SU-DHL-6 (cell line): ENCODE results near the gene SOCS3.
A peak's percentile ranks its signal among the peaks of the same experiment; 100 is the strongest.

Experiments
- H2AFZ ChIP-seq: fragments of 200-600 bp; sonication (generic); 2 replicates; pipeline ENCODE4 v1.6.1; 2014; ENCODE audit warnings: low read depth, mild to moderate bottlenecking, moderate library complexity, mixed read lengths, antibody characterized with exemption, low read length; ENCODE audit not compliant: severe bottlenecking
- H3F3A ChIP-seq: fragments of 200-600 bp; shearing (Covaris generic); 2 replicates; pipeline ENCODE4 v1.6.0; 2016; ENCODE audit warnings: antibody characterized with exemption, mild to moderate bottlenecking; ENCODE audit not compliant: insufficient read depth
- H3K27ac ChIP-seq: fragments of 200-600 bp; sonication (generic); 2 replicates; pipeline ENCODE4 v1.5.1; 2016; ENCODE audit warnings: low read depth, mild to moderate bottlenecking, low read length, moderate library complexity, mixed read lengths
- H3K27me3 ChIP-seq: fragments of 200-600 bp; sonication (generic), shearing (Covaris generic); 2 replicates; pipeline ENCODE4 v1.6.0; 2014; ENCODE audit warnings: mild to moderate bottlenecking, low read length
- H3K36me3 ChIP-seq: fragments of 200-600 bp; sonication (generic); 2 replicates; pipeline ENCODE4 v1.6.1; 2014; ENCODE audit warnings: mild to moderate bottlenecking, low read length, mixed read lengths
- H3K4me2 ChIP-seq: fragments of 300-600, 200-600 bp; shearing (Covaris generic), sonication (generic); 2 replicates; pipeline ENCODE4 v1.6.0; 2014; ENCODE audit warnings: low read length, low read depth, mild to moderate bottlenecking; ENCODE audit not compliant: poor library complexity, severe bottlenecking
- H3K4me3 ChIP-seq: fragments of 200-600 bp; sonication (generic); 2 replicates; pipeline ENCODE4 v1.5.1; 2014; ENCODE audit warnings: antibody characterized with exemption, low read length, mild to moderate bottlenecking, mixed read lengths; ENCODE audit not compliant: insufficient read depth, poor library complexity, severe bottlenecking
- H3K79me2 ChIP-seq: fragments of 200-600 bp; sonication (generic); 2 replicates; pipeline ENCODE4 v1.6.1; 2014; ENCODE audit warnings: mild to moderate bottlenecking, low read length, moderate library complexity; ENCODE audit not compliant: insufficient read depth
- H3K9ac ChIP-seq: fragments of 200-600 bp; sonication (generic); 2 replicates; pipeline ENCODE4 v1.7.0; 2014; ENCODE audit warnings: mild to moderate bottlenecking, low read length
- H3K9me2 ChIP-seq: fragments of 200-600 bp; sonication (generic); replicated peaks from 2 replicates; pipeline ENCODE4 v1.6.1; 2014; ENCODE audit warnings: low read length; ENCODE audit not compliant: insufficient read depth
- H3K9me3 ChIP-seq: fragments of 200-600 bp; sonication (generic); 2 replicates; pipeline ENCODE4 v1.6.1; 2014; ENCODE audit warnings: low read length, mixed read lengths; ENCODE audit not compliant: insufficient read depth
- H4K20me1 ChIP-seq: fragments of 200-600 bp; sonication (generic); 2 replicates; pipeline ENCODE4 v1.6.1; 2014; ENCODE audit warnings: low read depth, mild to moderate bottlenecking, antibody characterized with exemption, low read length, moderate library complexity, mixed read lengths
- CTCF ChIP-seq: fragments of 200-600 bp; sonication (generic); IDR thresholded peaks from one replicate; pipeline ENCODE4 v1.5.1; 2017; ENCODE audit warnings: antibody characterized with exemption, mild to moderate bottlenecking, low read length, moderate library complexity; ENCODE audit not compliant: insufficient read depth, poor library complexity, severe bottlenecking
- EZH2phosphoT487 ChIP-seq: fragments of 200-600 bp; sonication (generic), shearing (Covaris generic); conservative IDR thresholded peaks from 2 replicates; pipeline ENCODE4 v1.6.1; 2018; ENCODE audit warnings: mild to moderate bottlenecking, antibody characterized with exemption, low read length, moderate library complexity, mixed read lengths

Gene SOCS3

GRCh38 chr17:78362232-78362631 is 2.4 kb upstream of the SOCS3 start:
- Histone ChIP-seq H3K4me2 (no peak overlapping the region), H2AFZ (no peak overlapping the region), H3K36me3 (no peaks in the 10 kb centered on the region), H3K79me2 (no peaks in the 10 kb centered on the region), H3K9ac (no peak overlapping the region), H3F3A (no peaks in the 10 kb centered on the region), H3K9me2 (no peaks in the 10 kb centered on the region), H3K9me3 (no peaks in the 10 kb centered on the region), H3K4me3 (no peak overlapping the region), H3K27me3 (peaks cover 6% of the 10 kb centered on the region; the same call in 1 of the 2 replicates), H3K27ac (no peak overlapping the region), H4K20me1 (no peaks in the 10 kb centered on the region)
- TF ChIP-seq CTCF (no peak), EZH2phosphoT487 (no peak)

GRCh38 chr17:78361225-78361701 is 1.4 kb upstream of the SOCS3 start:
- no peak overlapping the region for H3K9ac ChIP-seq

GRCh38 chr17:78360371-78361224 is 721 bp upstream of the SOCS3 start:
- H3F3A ChIP-seq = no peaks in the 10 kb centered on the region; the same call in 1 of the 2 replicates
- no peak overlapping the region for H3K27ac ChIP-seq
- TF ChIP-seq EZH2phosphoT487 = no peak
- peak; percentile 73 for TF ChIP-seq CTCF
- peak overlapping the region; percentile 13 for H3K4me3 ChIP-seq
- H2AFZ ChIP-seq = no peak overlapping the region
- H3K27me3 ChIP-seq = peaks cover 6% of the 10 kb centered on the region; the same call in 1 of the 2 replicates
- H3K4me2 ChIP-seq = peak overlapping the region; percentile 54
- H3K36me3 ChIP-seq = no peaks in the 10 kb centered on the region
- no peaks in the 10 kb centered on the region for H4K20me1 ChIP-seq
- no peaks in the 10 kb centered on the region for H3K79me2 ChIP-seq
- no peaks in the 10 kb centered on the region for H3K9me2 ChIP-seq
- no peaks in the 10 kb centered on the region for H3K9me3 ChIP-seq
- H3K9ac ChIP-seq = no peak overlapping the region; the same call in 1 of the 2 replicates

More at GRCh38 chr17:78361225-78361701, 1.4 kb upstream of the SOCS3 start:
- Histone ChIP-seq H3K79me2 (no peaks in the 10 kb centered on the region), H2AFZ (no peak overlapping the region), H3K27me3 (peaks cover 6% of the 10 kb centered on the region; the same call in 1 of the 2 replicates), H3K9me3 (no peaks in the 10 kb centered on the region), H3K4me2 (no peak overlapping the region), H4K20me1 (no peaks in the 10 kb centered on the region), H3K9me2 (no peaks in the 10 kb centered on the region), H3F3A (no peaks in the 10 kb centered on the region; the same call in 1 of the 2 replicates), H3K36me3 (no peaks in the 10 kb centered on the region), H3K27ac (no peak overlapping the region), H3K4me3 (no peak overlapping the region)
- TF ChIP-seq CTCF = no peak
- no peak for TF ChIP-seq EZH2phosphoT487
